Measurements from ENCODE around the gene DNAJC11.
A peak's percentile ranks its signal among the peaks of the same experiment; 100 is the strongest.

Gene DNAJC11

GRCh38 chr1:6628971-6629479 lies 72.6 kb downstream of the DNAJC11 start:
- H3K27ac ChIP-seq = 0 out of 2 replicates have a peak overlapping the region, but pooled peaks have one; percentile 9
- no peak for TF ChIP-seq Cebpa-rat (IDR thresholded peaks at IDR 0.05)
- no peaks in the 10 kb centered on the region for H3K9me3 ChIP-seq
- H3K36me3 ChIP-seq = peaks cover 66% of the 10 kb centered on the region
- H3K4me2 ChIP-seq = no peak overlapping the region
- no peaks in the 10 kb centered on the region for H3K27me3 ChIP-seq
- H3K4me1 ChIP-seq = peaks cover 54% of the 10 kb centered on the region
- H4K20me1 ChIP-seq = peaks cover 77% of the 10 kb centered on the region
- no peak overlapping the region for H3K4me3 ChIP-seq
- no peak overlapping the region for H3K9ac ChIP-seq

GRCh38 chr1:6627841-6628545 lies 73.6 kb downstream of the DNAJC11 start:
- peaks cover 77% of the 10 kb centered on the region for H4K20me1 ChIP-seq
- no peak for TF ChIP-seq Cebpa-rat (IDR thresholded peaks at IDR 0.05)
- peak overlapping the region; percentile 2; the same call in 1 of the 2 replicates for H3K27ac ChIP-seq
- peaks cover 69% of the 10 kb centered on the region for H3K36me3 ChIP-seq
- no peak overlapping the region; the same call in 1 of the 2 replicates for H3K4me3 ChIP-seq
- H3K4me2 ChIP-seq = peak overlapping the region; percentile 88
- no peaks in the 10 kb centered on the region for H3K9me3 ChIP-seq
- no peak overlapping the region for H3K9ac ChIP-seq
- H3K27me3 ChIP-seq = no peaks in the 10 kb centered on the region
- peaks cover 44% of the 10 kb centered on the region for H3K4me1 ChIP-seq

GRCh38 chr1:6627031-6627430 lies 74.6 kb downstream of the DNAJC11 start:
- H3K36me3 ChIP-seq = peaks cover 69% of the 10 kb centered on the region
- TF ChIP-seq Cebpa-rat (IDR thresholded peaks at IDR 0.05) = no peak
- H3K27me3 ChIP-seq = no peaks in the 10 kb centered on the region
- H3K4me3 ChIP-seq = peak overlapping the region; percentile 83
- H3K9ac ChIP-seq = peak overlapping the region; percentile 92; the same call in 1 of the 2 replicates
- peak overlapping the region; percentile 88 for H3K4me2 ChIP-seq
- H3K9me3 ChIP-seq = no peaks in the 10 kb centered on the region
- H3K4me1 ChIP-seq = peaks cover 43% of the 10 kb centered on the region
- H4K20me1 ChIP-seq = peaks cover 77% of the 10 kb centered on the region
- no peak overlapping the region for H3K27ac ChIP-seq

GRCh38 chr1:6625584-6626149 lies 75.9 kb downstream of the DNAJC11 start:
- peak overlapping the region; percentile 83 for H3K4me3 ChIP-seq
- peak overlapping the region; percentile 92 for H3K9ac ChIP-seq
- peak overlapping the region; percentile 88 for H3K4me2 ChIP-seq
- H4K20me1 ChIP-seq = peaks cover 88% of the 10 kb centered on the region
- peaks cover 69% of the 10 kb centered on the region for H3K36me3 ChIP-seq
- no peaks in the 10 kb centered on the region for H3K27me3 ChIP-seq
- H3K27ac ChIP-seq = peak overlapping the region; percentile 92
- no peaks in the 10 kb centered on the region for H3K9me3 ChIP-seq
- TF ChIP-seq Cebpa-rat (IDR thresholded peaks at IDR 0.05) = no peak
- peaks cover 43% of the 10 kb centered on the region for H3K4me1 ChIP-seq

- H3K27me3 ChIP-seq = no peaks in the 10 kb centered on the region
- H3K36me3 ChIP-seq = peaks cover 69% of the 10 kb centered on the region
- H3K4me3 ChIP-seq = peak within 1 kb of the TSS; percentile 83
- H3K4me1 ChIP-seq = peaks cover 43% of the 10 kb centered on the region
- peak within 1 kb of the TSS; percentile 92 for H3K27ac ChIP-seq
- peak within 1 kb of the TSS; percentile 88 for H3K4me2 ChIP-seq
- no peak for TF ChIP-seq Cebpa-rat (IDR thresholded peaks at IDR 0.05)
- no peaks in the 10 kb centered on the region for H3K9me3 ChIP-seq
- H4K20me1 ChIP-seq = peaks cover 85% of the 10 kb centered on the region
- H3K9ac ChIP-seq = peak within 1 kb of the TSS; percentile 92
These were observed 76.7 kb downstream of the DNAJC11 start, which contains the start of gene THAP3 for GRCh38 chr1:6624710-6625583. Gene THAP3, plus strand, starts transcription at chr1:6624868. Its CDS starts 351 bp downstream, at chr1:6625219.

GRCh38 chr1:6623269-6623965 lies 78.2 kb downstream of the DNAJC11 start:
- H3K36me3 ChIP-seq = peaks cover 69% of the 10 kb centered on the region

GRCh38 chr1:6622396-6623152 lies 79.0 kb downstream of the DNAJC11 start:
- no peak overlapping the region for H3K27ac ChIP-seq
- H3K4me3 ChIP-seq = no peak overlapping the region
- peaks cover 69% of the 10 kb centered on the region for H3K36me3 ChIP-seq
- H3K9me3 ChIP-seq = no peaks in the 10 kb centered on the region
- H3K4me2 ChIP-seq = no peak overlapping the region
- peaks cover 32% of the 10 kb centered on the region for H3K4me1 ChIP-seq
- TF ChIP-seq Cebpa-rat (IDR thresholded peaks at IDR 0.05) = no peak
- no peaks in the 10 kb centered on the region for H3K27me3 ChIP-seq
- peaks cover 85% of the 10 kb centered on the region for H4K20me1 ChIP-seq
- H3K9ac ChIP-seq = no peak overlapping the region

More at GRCh38 chr1:6623269-6623965, 78.2 kb downstream of the DNAJC11 start:
- H3K9ac ChIP-seq = no peak overlapping the region
- no peak overlapping the region for H3K4me3 ChIP-seq
- no peak overlapping the region for H3K4me2 ChIP-seq
- peaks cover 85% of the 10 kb centered on the region for H4K20me1 ChIP-seq
- no peak overlapping the region for H3K27ac ChIP-seq
- H3K9me3 ChIP-seq = no peaks in the 10 kb centered on the region
- no peaks in the 10 kb centered on the region for H3K27me3 ChIP-seq
- H3K4me1 ChIP-seq = peaks cover 40% of the 10 kb centered on the region
- TF ChIP-seq Cebpa-rat (IDR thresholded peaks at IDR 0.05) = no peak

- Histone ChIP-seq H3K4me3 (no peak overlapping the region), H3K9ac (no peak overlapping the region), H3K4me1 (peaks cover 23% of the 10 kb centered on the region), H3K27me3 (no peaks in the 10 kb centered on the region), H3K9me3 (no peaks in the 10 kb centered on the region), H4K20me1 (peaks cover 85% of the 10 kb centered on the region), H3K4me2 (no peak overlapping the region), H3K36me3 (peaks cover 77% of the 10 kb centered on the region), H3K27ac (no peak overlapping the region)
- no peak for TF ChIP-seq Cebpa-rat (IDR thresholded peaks at IDR 0.05)
These were observed 79.9 kb downstream of the DNAJC11 start for GRCh38 chr1:6621429-6622391.

All from BLaER1 (cell line).